SH-SY5Y (cell line): Measurements from ENCODE around the gene NPHP4.
A peak's percentile ranks its signal among the peaks of the same experiment; 100 is the strongest.

Experiments
- GATA2 ChIP-seq: IDR thresholded peaks from 2 replicates; pipeline ENCODE4 v1.6.1; 2011; ENCODE audit warnings: mild to moderate bottlenecking, low read depth, low read length
- GATA3 ChIP-seq: IDR thresholded peaks from 2 replicates; pipeline ENCODE4 v1.6.1; 2011; ENCODE audit warnings: low read depth, mild to moderate bottlenecking, low read length, moderate library complexity

The NPHP4 gene

GRCh38 chr1:5887349-5887970 lies 104.8 kb downstream of the NPHP4 start:
- no peak for TF ChIP-seq GATA2
- TF ChIP-seq GATA3: no peak

- TF ChIP-seq GATA2 (no peak), GATA3 (no peak)
Measured at GRCh38 chr1:5886541-5887348, 105.5 kb downstream of the NPHP4 start.

GRCh38 chr1:5886140-5886483 lies 106.1 kb downstream of the NPHP4 start:
- no peak for TF ChIP-seq GATA2
- TF ChIP-seq GATA3: no peak

- TF ChIP-seq GATA3 (no peak; the same call in 1 of the 2 replicates), GATA2 (peak; percentile 88)
Measured at GRCh38 chr1:5885471-5886139, 106.6 kb downstream of the NPHP4 start.

- no peak for TF ChIP-seq GATA2
- no peak for TF ChIP-seq GATA3
Measured at GRCh38 chr1:5884110-5884509, 108.1 kb downstream of the NPHP4 start.

- TF ChIP-seq GATA3: no peak
- no peak for TF ChIP-seq GATA2
Measured at GRCh38 chr1:5883129-5884048, 108.8 kb downstream of the NPHP4 start.

GRCh38 chr1:5882367-5883128 lies 109.7 kb downstream of the NPHP4 start:
- no peak for TF ChIP-seq GATA3
- no peak for TF ChIP-seq GATA2

- no peak for TF ChIP-seq GATA2
- TF ChIP-seq GATA3: no peak
Measured at GRCh38 chr1:5881526-5882222, 110.6 kb downstream of the NPHP4 start.

GRCh38 chr1:5880630-5881405 lies 111.4 kb downstream of the NPHP4 start:
- no peak for TF ChIP-seq GATA2
- no peak for TF ChIP-seq GATA3

- no peak for TF ChIP-seq GATA2
- no peak for TF ChIP-seq GATA3
Measured at GRCh38 chr1:5879421-5879820, 112.8 kb downstream of the NPHP4 start.

GRCh38 chr1:5878971-5879370 lies 113.3 kb downstream of the NPHP4 start:
- TF ChIP-seq GATA2 (no peak), GATA3 (no peak)
